ENCODE measurements around the gene PPM1E. TPM values are rescaled to one million over a fixed set of nuclear protein-coding genes. Genes with fewer than 3 reads are reported as not detected.
A peak's percentile ranks its signal among the peaks of the same experiment; 100 is the strongest.
"Not testable (repeated sequence)": the region's sequence is repeated elsewhere in the genome, so short reads cannot be mapped to it uniquely, and the experiment has no call there.

PPM1E gene
- polyA plus RNA-seq, 5 donors = 0.33 to 0.76 (median 0.50) TPM

- DNase-seq = not testable (repeated sequence)
Measured at GRCh38 chr17:58778482-58778881, 22.8 kb downstream of the PPM1E start.

DNA sequence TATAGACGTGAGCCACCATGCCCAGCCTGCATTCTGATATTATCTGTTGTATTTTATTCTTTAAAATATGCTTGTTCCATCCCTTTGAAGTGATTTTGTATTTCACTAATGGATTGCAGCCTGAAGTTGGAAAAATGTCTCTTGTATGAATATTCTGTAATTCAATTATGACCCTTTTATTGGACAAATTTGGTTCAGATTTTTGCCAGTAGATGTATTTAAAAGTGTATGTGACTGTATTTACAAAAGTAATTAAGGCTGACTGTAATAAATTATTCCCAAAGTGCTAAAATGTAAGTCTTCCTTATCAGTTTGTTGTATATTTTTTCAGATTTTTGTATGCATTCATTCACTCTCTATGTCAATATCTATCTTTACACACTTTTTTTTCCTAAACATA lies 23.8 kb downstream of the PPM1E start:
- DNase-seq = no peak

- DNase-seq = no peak
Measured at GRCh38 chr17:58783380-58783779, 27.7 kb downstream of the PPM1E start.

- no peak for DNase-seq
Measured at GRCh38 chr17:58785097-58785496, 29.4 kb downstream of the PPM1E start.

DNA sequence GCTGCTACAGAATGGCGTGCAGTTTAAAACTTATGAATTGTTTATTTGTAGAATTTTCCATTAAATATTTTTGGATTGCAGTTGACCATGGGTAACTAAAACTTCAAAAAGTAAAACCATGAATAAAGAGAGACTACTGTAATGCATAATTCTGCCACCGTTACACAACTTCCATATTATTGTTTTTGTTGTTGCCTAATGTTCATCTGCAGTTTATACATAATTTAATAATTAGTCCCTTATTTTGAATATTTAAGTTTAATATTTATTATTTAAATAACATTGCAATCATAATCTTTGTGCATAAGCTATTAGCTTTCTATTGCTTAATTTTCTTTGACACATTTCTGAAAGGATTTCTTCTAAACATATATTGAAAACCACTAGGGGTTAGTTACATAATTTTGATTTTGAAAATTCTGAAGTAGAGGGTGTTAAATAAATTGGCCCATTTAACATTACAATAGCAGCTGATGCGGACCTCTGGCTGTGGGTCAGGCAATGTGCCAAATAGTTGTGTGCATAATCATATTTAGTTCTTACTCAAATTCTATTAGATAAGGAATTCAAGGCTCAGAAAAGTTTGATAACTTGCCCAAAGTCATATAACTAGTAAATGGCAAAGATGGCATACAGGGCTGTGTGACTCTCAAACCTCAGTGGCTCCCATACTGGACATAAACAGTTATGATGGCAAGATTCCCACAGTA lies 31.1 kb downstream of the PPM1E start:
- no peak for DNase-seq

GRCh38 chr17:58788199-58788598 lies 32.5 kb downstream of the PPM1E start:
- peak in 1 of 2 donors; percentile 2 for DNase-seq

GRCh38 chr17:58789160-58789559 lies 33.5 kb downstream of the PPM1E start:
- no peak for DNase-seq

DNA sequence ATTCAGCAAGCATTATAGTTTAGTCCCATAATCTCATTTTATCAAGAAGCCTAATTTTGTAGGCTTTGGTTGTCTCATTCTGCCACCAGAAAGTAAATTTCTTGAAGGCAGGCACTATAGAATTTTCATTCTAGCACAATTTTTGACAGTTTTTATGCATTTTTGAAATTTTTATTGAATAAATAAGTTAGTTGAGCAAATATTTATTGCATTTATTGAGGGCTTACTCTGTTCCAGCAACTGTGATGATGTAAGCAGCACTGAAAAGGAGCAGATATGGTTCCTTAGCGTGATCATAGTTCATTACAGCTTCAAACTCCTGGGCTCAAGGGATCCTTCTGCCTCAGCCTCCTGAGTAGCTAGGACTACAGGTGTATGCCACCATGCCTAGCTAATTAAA lies 34.2 kb downstream of the PPM1E start:
- no peak for DNase-seq

- DNase-seq = not testable (repeated sequence)
Measured at GRCh38 chr17:58794508-58794907, 38.9 kb downstream of the PPM1E start.

- no peak for DNase-seq
Measured at GRCh38 chr17:58802188-58802587, 46.5 kb downstream of the PPM1E start.

- DNase-seq = no peak
Measured at GRCh38 chr17:58806046-58806445, 50.4 kb downstream of the PPM1E start.

DNA sequence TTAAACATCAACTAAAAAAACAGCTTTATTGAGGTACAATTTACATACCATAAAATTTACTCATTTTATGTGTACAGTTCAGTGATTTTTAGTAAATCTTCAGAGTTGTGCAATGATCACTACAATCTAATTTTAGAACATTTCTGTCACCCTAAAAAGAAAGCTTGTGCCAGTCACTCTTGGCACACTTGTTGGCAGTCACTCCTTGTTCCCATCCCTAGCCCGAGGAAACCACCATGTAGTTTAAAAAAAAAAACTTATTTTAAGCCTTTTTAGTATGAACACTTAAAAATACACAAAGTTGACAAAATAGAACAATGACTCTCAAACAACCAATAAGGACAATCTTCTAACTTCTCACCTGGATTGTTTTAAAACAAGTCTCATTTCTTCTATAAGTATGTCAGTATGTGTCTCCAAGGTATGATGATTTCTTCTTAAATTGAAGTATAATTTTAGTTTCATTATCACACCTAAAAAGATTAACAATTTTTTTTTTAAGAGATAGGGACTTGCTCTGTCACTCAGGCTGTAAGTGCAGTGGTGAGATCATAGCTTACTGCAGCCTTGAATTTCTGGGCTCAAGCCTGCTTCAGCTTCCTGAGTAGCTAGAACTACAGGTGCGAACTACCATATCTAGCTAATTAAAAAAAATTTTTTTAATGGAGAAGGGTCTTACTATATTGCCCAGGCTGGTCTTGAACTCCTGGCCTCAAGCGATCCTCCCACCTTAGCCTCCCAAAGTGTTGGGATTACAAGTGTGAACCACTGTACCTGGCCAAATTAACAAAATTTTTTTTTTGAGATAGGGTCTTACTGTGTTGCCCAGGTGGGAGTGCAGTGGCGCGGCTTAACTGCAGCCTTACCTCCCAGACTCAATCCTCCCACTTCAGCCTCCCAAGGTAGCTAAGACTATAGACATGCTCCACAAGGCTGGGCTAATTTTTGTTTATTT lies 53.2 kb downstream of the PPM1E start:
- DNase-seq = no peak

GRCh38 chr17:58809564-58809936 lies 53.9 kb downstream of the PPM1E start:
- DNase-seq = no peak

GRCh38 chr17:58811290-58811689 lies 55.6 kb downstream of the PPM1E start:
- no peak for DNase-seq

DNA sequence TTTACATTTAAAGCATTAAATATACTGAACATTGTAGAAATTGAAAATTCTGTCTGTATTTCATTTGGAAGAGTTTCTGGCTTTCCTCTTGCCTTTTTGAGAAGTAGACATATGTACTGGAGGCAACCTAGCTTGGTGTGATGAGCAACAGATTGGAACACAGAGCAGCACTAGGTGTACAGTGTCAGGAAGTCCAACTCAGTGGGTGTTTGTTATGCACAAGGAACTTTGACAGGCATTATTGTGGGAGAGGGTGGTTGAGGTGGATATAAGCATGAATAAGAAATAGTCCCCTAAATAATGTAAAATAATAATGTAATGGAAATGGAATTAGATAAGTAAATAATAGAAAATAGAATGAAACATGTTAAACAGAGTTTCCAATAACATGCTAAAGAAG lies 58.1 kb downstream of the PPM1E start:
- no peak for DNase-seq

GRCh38 chr17:58818654-58819053 lies 63.0 kb downstream of the PPM1E start:
- no peak for DNase-seq

DNA sequence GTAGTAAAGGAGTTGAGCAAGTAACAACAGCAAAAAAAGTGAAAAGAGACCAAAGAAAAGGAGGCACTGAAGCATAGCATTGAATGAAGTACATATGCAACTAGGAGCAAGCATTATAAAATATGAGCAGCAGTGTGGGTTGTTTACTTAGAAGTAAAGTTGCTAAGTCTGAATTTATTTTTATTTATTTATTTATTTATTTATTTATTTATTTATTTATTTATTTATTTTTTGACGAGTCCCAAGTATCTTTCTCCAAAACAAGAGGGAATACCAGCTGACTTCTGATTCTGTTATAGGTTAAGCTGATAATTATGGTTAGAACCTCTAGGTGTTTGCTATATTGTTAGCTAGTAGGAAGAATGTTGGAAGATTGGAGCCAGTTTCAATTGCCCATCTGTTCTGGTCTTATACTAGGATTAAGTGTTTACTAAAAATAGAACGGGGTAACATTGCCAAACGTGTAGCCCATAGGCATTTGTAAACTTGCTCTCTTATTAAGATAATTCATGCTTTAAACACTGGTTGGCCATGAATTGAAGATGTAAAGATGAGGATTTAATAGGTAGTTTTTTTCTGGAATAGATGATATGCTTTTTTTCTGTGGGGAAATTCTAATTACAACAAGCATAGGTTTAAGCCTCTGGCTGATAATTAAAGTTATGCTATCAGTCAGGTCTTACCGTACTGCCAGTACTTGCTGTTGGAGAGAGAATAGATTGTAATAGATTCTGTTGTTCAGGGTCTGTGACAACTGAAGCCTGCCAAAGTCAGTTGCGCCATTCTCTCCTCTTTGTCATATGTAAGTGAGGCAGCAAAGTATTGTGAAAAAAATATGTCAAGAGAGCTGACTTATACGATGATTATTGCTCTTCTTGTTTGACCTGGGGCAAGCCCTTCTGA lies 66.7 kb downstream of the PPM1E start:
- peak in 1 of 2 donors; percentile 8 for DNase-seq

GRCh38 chr17:58823051-58823525 lies 67.4 kb downstream of the PPM1E start:
- DNase-seq = no peak

- no peak for DNase-seq
Measured at GRCh38 chr17:58829172-58829637, 73.6 kb downstream of the PPM1E start.

GRCh38 chr17:58831780-58832179 lies 76.1 kb downstream of the PPM1E start:
- no peak for DNase-seq

- no peak for DNase-seq
Measured at GRCh38 chr17:58832514-58832913, 76.9 kb downstream of the PPM1E start.

DNA sequence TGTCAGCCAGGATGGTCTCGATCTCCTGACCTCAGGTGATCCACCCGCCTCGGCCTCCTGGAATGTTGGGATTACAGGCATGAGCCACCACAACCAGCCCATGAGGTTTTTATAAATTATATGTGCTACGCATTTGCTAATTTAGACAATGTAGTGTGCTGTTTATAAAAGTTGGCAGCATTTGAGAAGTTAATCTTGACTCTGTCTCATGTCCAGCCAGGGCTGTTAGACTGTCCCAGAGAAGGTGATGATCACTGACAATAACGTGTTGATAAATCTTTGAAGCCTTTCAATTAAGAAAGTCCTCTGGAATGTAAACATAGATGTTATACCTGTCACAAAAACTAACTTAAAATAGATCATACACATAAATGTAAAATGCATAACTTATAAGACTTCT lies 82.0 kb downstream of the PPM1E start:
- DNase-seq = no peak
